Mesendoderm (in vitro differentiated cells): ENCODE measurements around the gene TTBK1.

Source experiments
- DNase-seq: peaks from one replicate; pipeline ENCODE4 v3.0.0; 2013
- H2AK5ac ChIP-seq: 2 replicates; pipeline ENCODE4 v1.6.1; 2013; ENCODE audit warnings: low read length, inconsistent platforms
- H2BK120ac ChIP-seq: 2 replicates; pipeline ENCODE4 v1.6.1; 2013; ENCODE audit warnings: low read depth, mild to moderate bottlenecking, low read length, moderate library complexity, mixed read lengths
- H2BK15ac ChIP-seq: replicated peaks from 2 replicates; pipeline ENCODE4 v1.6.1; 2013; ENCODE audit warnings: low read depth, mild to moderate bottlenecking, moderate library complexity
- H2BK5ac ChIP-seq: 2 replicates; pipeline ENCODE4 v1.6.1; 2013; ENCODE audit warnings: low read length, inconsistent platforms
- H3K18ac ChIP-seq: 2 replicates; pipeline ENCODE4 v1.6.1; 2013; ENCODE audit warnings: mild to moderate bottlenecking, low read length, mixed read lengths
- H3K23ac ChIP-seq: one replicate; pipeline ENCODE4 v1.6.1; 2013; ENCODE audit warnings: low read length
- H3K27ac ChIP-seq: 2 replicates; pipeline ENCODE4 v1.5.1; 2013; ENCODE audit warnings: low read depth, mild to moderate bottlenecking, inconsistent platforms, low read length, moderate library complexity
- H3K27me3 ChIP-seq: 2 replicates; pipeline ENCODE4 v1.6.1; 2013; ENCODE audit warnings: low read length, control low read depth, mild to moderate bottlenecking, inconsistent platforms; ENCODE audit not compliant: insufficient read depth, poor library complexity
- H3K36me3 ChIP-seq: 2 replicates; pipeline ENCODE4 v1.6.1; 2013; ENCODE audit warnings: low read length, inconsistent platforms; ENCODE audit not compliant: control insufficient read depth, insufficient read depth
- H3K4ac ChIP-seq: one replicate; pipeline ENCODE4 v1.6.1; 2013; ENCODE audit warnings: low read depth, mild to moderate bottlenecking, low read length, moderate library complexity
- H3K4me1 ChIP-seq: 2 replicates; pipeline ENCODE4 v1.6.1; 2013; ENCODE audit warnings: low read depth, low read length, inconsistent platforms; ENCODE audit not compliant: control insufficient read depth
- H3K4me2 ChIP-seq: 2 replicates; pipeline ENCODE4 v1.6.1; 2013; ENCODE audit warnings: low read length
- H3K4me3 ChIP-seq: 2 replicates; pipeline ENCODE4 v1.5.1; 2013; ENCODE audit warnings: mild to moderate bottlenecking, low read length
- H3K56ac ChIP-seq: one replicate; pipeline ENCODE4 v1.6.1; 2013; ENCODE audit warnings: low read length
- H3K79me1 ChIP-seq: 2 replicates; pipeline ENCODE4 v1.6.1; 2013; ENCODE audit warnings: low read length, inconsistent platforms
- H3K79me2 ChIP-seq: 2 replicates; pipeline ENCODE4 v1.6.1; 2013; ENCODE audit warnings: mild to moderate bottlenecking, low read length; ENCODE audit not compliant: control insufficient read depth, insufficient read depth
- H3K9ac ChIP-seq: 2 replicates; pipeline ENCODE4 v1.6.1; 2013; ENCODE audit warnings: low read length, inconsistent platforms
- H4K5ac ChIP-seq: one replicate; pipeline ENCODE4 v1.6.1; 2013; ENCODE audit warnings: low read length
- H4K8ac ChIP-seq: one replicate; pipeline ENCODE4 v1.6.1; 2013; ENCODE audit warnings: low read depth, mild to moderate bottlenecking, control low read depth, low read length, moderate library complexity
- WGBS: extraction: QIAGEN DNeasy Blood & Tissue Kit; methylation state at CpG from one replicate; pipeline ENCODE4 v1.1.7; 2013; ENCODE audit warnings: low lambda C conversion rate, missing lambda C conversion rate; ENCODE audit not compliant: insufficient coverage; ENCODE audit errors: extremely low coverage; 5-methylcytosine and 5-hydroxymethylcytosine counted together

Gene TTBK1

DNA sequence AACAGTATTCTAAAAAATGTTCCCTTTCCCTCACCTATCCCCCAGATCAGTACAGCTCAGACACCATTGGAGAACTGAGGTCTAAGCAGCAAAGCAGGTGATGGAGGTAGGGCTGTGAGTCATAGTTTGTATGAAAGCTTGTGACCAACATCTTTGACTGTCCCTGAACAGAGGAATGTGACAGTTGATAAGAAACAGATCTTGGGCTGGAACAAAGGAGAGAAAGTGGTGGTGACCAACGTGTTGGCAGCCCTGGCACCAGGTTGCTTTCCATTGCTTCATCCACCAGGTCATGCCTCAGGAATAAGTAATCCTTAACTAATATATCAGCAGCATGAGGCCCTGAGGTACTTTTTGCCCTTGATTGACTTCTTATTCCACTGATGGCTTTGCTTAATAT is 85.2 kb downstream of the TTBK1 start:
- no peak overlapping the region for H3K18ac ChIP-seq
- no peak overlapping the region for H3K23ac ChIP-seq
- no peaks in the 10 kb centered on the region for H3K79me2 ChIP-seq
- no peaks in the 10 kb centered on the region for H3K36me3 ChIP-seq
- H3K9ac ChIP-seq: no peak overlapping the region
- H2AK5ac ChIP-seq: no peak overlapping the region
- no peak overlapping the region for H2BK5ac ChIP-seq
- H3K4me3 ChIP-seq: no peak overlapping the region
- no peaks in the 10 kb centered on the region for H3K79me1 ChIP-seq
- peak; percentile 75 for DNase-seq
- H3K56ac ChIP-seq: no peak overlapping the region
- H2BK15ac ChIP-seq: no peak overlapping the region
- H3K4me2 ChIP-seq: no peak overlapping the region
- H4K5ac ChIP-seq: no peak overlapping the region
- no peak overlapping the region for H4K8ac ChIP-seq
- WGBS: no CpG with 5 or more reads among the region's 1 CpG
- no peak overlapping the region for H3K27ac ChIP-seq
- no peaks in the 10 kb centered on the region for H3K4me1 ChIP-seq
- no peaks in the 10 kb centered on the region for H3K27me3 ChIP-seq
- H2BK120ac ChIP-seq: no peak overlapping the region
- H3K4ac ChIP-seq: no peak overlapping the region

DNA sequence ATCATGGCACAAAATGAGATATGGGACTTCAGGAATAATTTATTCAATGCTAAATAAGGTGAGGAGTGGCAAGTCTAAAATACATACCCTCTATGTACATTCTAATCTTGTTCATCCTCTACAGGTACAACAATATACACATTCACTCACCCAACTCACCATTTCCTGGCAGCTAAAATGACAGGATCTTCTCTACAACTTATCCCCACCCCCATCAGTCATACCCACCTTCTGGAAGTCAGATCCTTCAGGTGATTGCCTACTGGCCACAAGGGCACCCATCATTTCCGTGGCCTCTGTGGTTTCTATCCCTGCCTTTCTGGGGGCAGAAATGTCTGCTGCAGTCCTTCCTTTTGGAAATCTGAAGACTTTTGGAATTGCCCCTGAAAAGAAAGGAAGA is 88.2 kb downstream of the TTBK1 start:
- H3K36me3 ChIP-seq: no peaks in the 10 kb centered on the region
- H4K5ac ChIP-seq: no peak overlapping the region
- H3K23ac ChIP-seq: no peak overlapping the region
- no peak overlapping the region for H3K56ac ChIP-seq
- no peak overlapping the region for H3K4me2 ChIP-seq
- no peaks in the 10 kb centered on the region for H3K79me1 ChIP-seq
- H3K79me2 ChIP-seq: no peaks in the 10 kb centered on the region
- H3K4me3 ChIP-seq: no peak overlapping the region
- no peak overlapping the region for H2AK5ac ChIP-seq
- H3K9ac ChIP-seq: no peak overlapping the region
- H3K18ac ChIP-seq: no peak overlapping the region
- H3K27ac ChIP-seq: no peak overlapping the region
- no peak overlapping the region for H2BK120ac ChIP-seq
- no peaks in the 10 kb centered on the region for H3K4me1 ChIP-seq
- H4K8ac ChIP-seq: no peak overlapping the region
- H2BK5ac ChIP-seq: no peak overlapping the region
- DNase-seq: no peak
- no CpG with 5 or more reads among the region's 1 CpG for WGBS
- H2BK15ac ChIP-seq: no peak overlapping the region
- no peak overlapping the region for H3K4ac ChIP-seq
- H3K27me3 ChIP-seq: no peaks in the 10 kb centered on the region

DNA sequence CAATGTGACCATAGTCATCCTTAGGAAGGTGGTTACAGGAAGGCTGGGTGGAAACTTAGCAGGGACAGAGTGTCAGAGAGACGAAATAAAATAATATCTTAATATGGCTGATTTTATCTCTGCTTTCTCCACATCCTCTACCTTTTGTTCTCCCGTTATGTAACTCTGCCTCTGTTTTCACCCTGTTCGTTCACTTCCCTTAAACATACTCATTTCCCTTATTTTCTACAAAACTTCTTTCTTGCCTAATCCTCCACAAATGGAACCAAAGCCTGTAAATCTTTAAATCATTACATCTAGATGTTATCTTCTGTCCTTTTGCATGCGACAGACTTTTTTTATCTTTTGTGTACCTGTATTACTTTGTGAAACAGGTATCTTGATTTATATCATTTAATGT is 88.6 kb downstream of the TTBK1 start:
- Histone ChIP-seq H3K27me3 (no peaks in the 10 kb centered on the region), H3K4me1 (no peaks in the 10 kb centered on the region), H3K56ac (no peak overlapping the region), H4K5ac (no peak overlapping the region), H3K23ac (no peak overlapping the region), H4K8ac (no peak overlapping the region), H2BK120ac (no peak overlapping the region), H3K4me3 (no peak overlapping the region), H3K4me2 (no peak overlapping the region), H2BK15ac (no peak overlapping the region), H3K9ac (no peak overlapping the region), H3K79me1 (no peaks in the 10 kb centered on the region), H3K18ac (no peak overlapping the region), H2BK5ac (no peak overlapping the region), H3K4ac (no peak overlapping the region), H3K79me2 (no peaks in the 10 kb centered on the region), H3K36me3 (no peaks in the 10 kb centered on the region), H3K27ac (no peak overlapping the region), H2AK5ac (no peak overlapping the region)
- 100% methylated on average over 2 of the region's 4 CpGs for WGBS
- no peak for DNase-seq

DNA sequence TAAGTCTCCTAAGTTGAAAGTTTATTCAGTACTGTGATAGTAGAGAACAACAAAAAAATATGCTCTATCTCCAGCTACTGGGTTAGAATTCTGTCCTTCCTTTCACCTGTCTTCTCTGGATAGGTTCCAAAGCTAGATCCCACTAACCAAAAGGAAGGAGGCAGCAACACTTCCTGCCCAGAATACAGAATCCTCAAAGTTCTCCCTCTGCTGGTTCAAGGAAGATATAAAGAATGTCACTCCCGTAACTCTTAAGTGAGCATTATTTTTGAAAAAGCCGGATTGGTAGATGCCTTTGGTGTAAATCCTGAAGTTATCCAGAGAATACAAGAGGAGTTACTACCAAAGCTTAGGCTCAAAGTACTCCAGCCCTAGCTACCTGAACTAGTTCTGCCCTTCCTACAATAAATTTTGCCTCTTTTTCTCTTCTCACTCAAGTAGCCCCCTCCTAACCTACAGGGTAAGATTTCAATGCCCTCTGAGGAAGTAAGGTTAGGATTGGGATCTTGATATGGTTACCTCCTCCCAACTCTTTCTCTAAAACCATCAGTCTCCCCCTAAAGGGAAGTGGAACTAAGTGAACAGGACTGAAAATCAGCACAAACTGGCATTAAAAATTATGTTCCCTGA is 91.3 kb downstream of the TTBK1 start:
- H4K5ac ChIP-seq: no peak overlapping the region
- no peaks in the 10 kb centered on the region for H3K27me3 ChIP-seq
- no CpG with 5 or more reads among the region's 2 CpGs for WGBS
- H3K18ac ChIP-seq: no peak overlapping the region
- no peak overlapping the region for H3K27ac ChIP-seq
- H2AK5ac ChIP-seq: no peak overlapping the region
- H3K79me2 ChIP-seq: no peaks in the 10 kb centered on the region
- H3K9ac ChIP-seq: no peak overlapping the region
- H3K4me1 ChIP-seq: no peaks in the 10 kb centered on the region
- peaks cover 2% of the 10 kb centered on the region for H3K36me3 ChIP-seq
- peak; percentile 85 for DNase-seq
- H3K23ac ChIP-seq: no peak overlapping the region
- no peak overlapping the region for H2BK5ac ChIP-seq
- no peak overlapping the region for H2BK15ac ChIP-seq
- H4K8ac ChIP-seq: no peak overlapping the region
- H3K79me1 ChIP-seq: no peaks in the 10 kb centered on the region
- no peak overlapping the region for H3K4me2 ChIP-seq
- H2BK120ac ChIP-seq: no peak overlapping the region
- no peak overlapping the region for H3K4ac ChIP-seq
- H3K4me3 ChIP-seq: no peak overlapping the region
- H3K56ac ChIP-seq: no peak overlapping the region

DNA sequence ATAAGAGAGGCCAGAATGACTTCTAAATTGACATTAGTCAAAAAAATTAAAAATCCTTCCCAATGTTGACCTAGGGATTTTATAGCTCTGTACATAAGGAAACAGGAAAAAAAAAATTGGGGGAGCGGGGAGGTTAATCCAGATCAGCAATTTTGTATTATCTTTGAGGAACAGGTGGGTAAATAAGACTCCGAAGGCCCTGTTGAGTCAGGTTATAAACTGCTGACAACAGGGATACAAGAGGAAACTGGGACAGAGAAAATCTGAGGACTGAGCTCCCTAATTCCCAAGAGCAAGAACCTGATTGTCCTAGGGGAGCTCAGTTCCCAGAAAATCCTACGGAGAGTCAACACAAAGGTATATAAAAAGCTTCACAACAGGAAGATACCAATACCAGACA is 92.2 kb downstream of the TTBK1 start:
- Histone ChIP-seq H3K79me2 (no peaks in the 10 kb centered on the region), H3K9ac (no peak overlapping the region), H3K36me3 (peaks cover 5% of the 10 kb centered on the region), H3K18ac (no peak overlapping the region), H3K4me2 (no peak overlapping the region), H3K23ac (no peak overlapping the region), H3K4me3 (no peak overlapping the region), H3K27me3 (no peaks in the 10 kb centered on the region), H4K8ac (no peak overlapping the region), H3K4me1 (no peaks in the 10 kb centered on the region), H3K27ac (no peak overlapping the region), H2BK5ac (no peak overlapping the region), H2BK15ac (no peak overlapping the region), H3K56ac (no peak overlapping the region), H3K4ac (no peak overlapping the region), H2BK120ac (no peak overlapping the region), H4K5ac (no peak overlapping the region), H2AK5ac (no peak overlapping the region), H3K79me1 (no peaks in the 10 kb centered on the region)
- DNase-seq: no peak
- WGBS: no CpG with 5 or more reads among the region's 3 CpGs

DNA sequence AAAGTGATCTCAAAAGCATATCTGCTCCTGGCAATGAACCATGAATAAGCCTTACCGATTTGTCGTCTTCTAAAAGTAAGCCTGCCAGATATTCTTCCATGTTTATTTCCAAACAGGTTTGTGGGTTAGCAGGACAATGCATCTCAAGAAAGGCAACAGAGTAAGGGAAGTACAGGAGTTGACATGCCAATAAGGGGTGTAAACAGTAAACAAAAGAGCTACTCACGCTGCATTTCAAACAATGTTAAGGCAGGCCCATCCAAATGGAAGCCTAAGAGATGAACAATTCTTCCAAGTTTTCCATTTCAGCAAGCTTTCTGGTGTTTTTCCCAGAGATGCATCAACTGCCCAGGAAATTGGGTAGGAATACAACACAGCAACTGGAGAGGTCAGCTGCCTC is 93.1 kb downstream of the TTBK1 start:
- H3K27me3 ChIP-seq: no peaks in the 10 kb centered on the region
- no peak overlapping the region for H3K4me3 ChIP-seq
- no peak overlapping the region for H3K23ac ChIP-seq
- peak; percentile 29 for DNase-seq
- no peak overlapping the region for H3K18ac ChIP-seq
- H3K27ac ChIP-seq: no peak overlapping the region
- no peak overlapping the region for H2BK120ac ChIP-seq
- no peaks in the 10 kb centered on the region for H3K4me1 ChIP-seq
- no CpG with 5 or more reads among the region's 3 CpGs for whole genome bisulfite sequencing
- H3K9ac ChIP-seq: no peak overlapping the region
- H3K36me3 ChIP-seq: peaks cover 7% of the 10 kb centered on the region
- H3K79me1 ChIP-seq: no peaks in the 10 kb centered on the region
- H3K4me2 ChIP-seq: no peak overlapping the region
- no peak overlapping the region for H3K4ac ChIP-seq
- no peak overlapping the region for H2BK15ac ChIP-seq
- no peak overlapping the region for H2BK5ac ChIP-seq
- H3K79me2 ChIP-seq: no peaks in the 10 kb centered on the region
- no peak overlapping the region for H2AK5ac ChIP-seq
- H4K5ac ChIP-seq: no peak overlapping the region
- no peak overlapping the region for H3K56ac ChIP-seq
- H4K8ac ChIP-seq: no peak overlapping the region
